ENCODE data around the gene SALL3.
"Not testable (repeated sequence)": the region's sequence is repeated elsewhere in the genome, so short reads cannot be mapped to it uniquely, and the experiment has no call there.

Gene SALL3

GRCh38 chr18:78979730-78980278, at the start of gene SALL3:
TSS of gene SALL3 (plus strand) at chr18:78979818. CDS start at chr18:78980275, 457 bp downstream.
- no peak for DNase-seq

GRCh38 chr18:78932281-78932680, 47.3 kb upstream of the SALL3 start:
- DNase-seq, result no peak

GRCh38 chr18:78934003-78934402, 45.6 kb upstream of the SALL3 start:
- no peak for DNase-seq

- DNase-seq, result no peak
Observed at GRCh38 chr18:78934551-78935225, 44.9 kb upstream of the SALL3 start.

GRCh38 chr18:78935406-78935805, 44.2 kb upstream of the SALL3 start:
- no peak for DNase-seq

- DNase-seq, result no peak
Observed at GRCh38 chr18:78936251-78937005, 43.2 kb upstream of the SALL3 start.

- DNase-seq, result no peak
Observed at GRCh38 chr18:78937166-78937565, 42.5 kb upstream of the SALL3 start.

- no peak for DNase-seq
Observed at GRCh38 chr18:78939105-78939504, 40.5 kb upstream of the SALL3 start.

- no peak for DNase-seq
Observed at GRCh38 chr18:78939734-78940494, 39.7 kb upstream of the SALL3 start.

- DNase-seq, result not testable (repeated sequence)
Observed at GRCh38 chr18:78942236-78942635, 37.4 kb upstream of the SALL3 start.

- DNase-seq, result no peak
Observed at GRCh38 chr18:78945628-78946027, 34.0 kb upstream of the SALL3 start.

- DNase-seq, result no peak
Observed at GRCh38 chr18:78947291-78947690, 32.3 kb upstream of the SALL3 start.

GRCh38 chr18:78948221-78948620, 31.4 kb upstream of the SALL3 start:
- no peak for DNase-seq

GRCh38 chr18:78948707-78949106, 30.9 kb upstream of the SALL3 start:
- no peak for DNase-seq

GRCh38 chr18:78949216-78949615, 30.4 kb upstream of the SALL3 start:
- no peak for DNase-seq

GRCh38 chr18:78950386-78950785, 29.2 kb upstream of the SALL3 start:
- no peak for DNase-seq

GRCh38 chr18:78953566-78953965, 26.1 kb upstream of the SALL3 start:
- DNase-seq, result no peak

GRCh38 chr18:78955051-78955450, 24.6 kb upstream of the SALL3 start:
- no peak for DNase-seq

- DNase-seq, result no peak
Observed at GRCh38 chr18:78957140-78957539, 22.5 kb upstream of the SALL3 start.

- no peak for DNase-seq
Observed at GRCh38 chr18:78960709-78961108, 18.9 kb upstream of the SALL3 start.

GRCh38 chr18:78962098-78962497, 17.5 kb upstream of the SALL3 start:
- no peak for DNase-seq

GRCh38 chr18:78964727-78965126, 14.9 kb upstream of the SALL3 start:
- not testable (repeated sequence) for DNase-seq

GRCh38 chr18:78965260-78965659, 14.4 kb upstream of the SALL3 start:
- DNase-seq, result no peak

All from CD4-positive, alpha-beta T cell treated with Interleukin-1 beta for 1 hour (primary cell).